AG09309 (cell line): ENCODE results near the gene ABI1.

ENCODE experiments used
- DNase-seq: peaks from one replicate; pipeline ENCODE4 v3.0.0-alpha.2; 2010; ENCODE audit warnings: low read depth
- H3K4me3 ChIP-seq: 2 replicates; pipeline ENCODE4 v1.5.1; 2011; ENCODE audit warnings: mild to moderate bottlenecking, low read depth, low read length, moderate library complexity; ENCODE audit not compliant: control insufficient read depth
- TF ChIP-seq, protein P1 (sequence below): IDR thresholded peaks from 2 replicates; pipeline ENCODE4 v1.5.1; 2011; ENCODE audit warnings: mild to moderate bottlenecking, low read depth, low read length, inconsistent platforms; ENCODE audit not compliant: insufficient read depth, control insufficient read depth; ENCODE audit errors: missing control alignments

ABI1 gene

DNA sequence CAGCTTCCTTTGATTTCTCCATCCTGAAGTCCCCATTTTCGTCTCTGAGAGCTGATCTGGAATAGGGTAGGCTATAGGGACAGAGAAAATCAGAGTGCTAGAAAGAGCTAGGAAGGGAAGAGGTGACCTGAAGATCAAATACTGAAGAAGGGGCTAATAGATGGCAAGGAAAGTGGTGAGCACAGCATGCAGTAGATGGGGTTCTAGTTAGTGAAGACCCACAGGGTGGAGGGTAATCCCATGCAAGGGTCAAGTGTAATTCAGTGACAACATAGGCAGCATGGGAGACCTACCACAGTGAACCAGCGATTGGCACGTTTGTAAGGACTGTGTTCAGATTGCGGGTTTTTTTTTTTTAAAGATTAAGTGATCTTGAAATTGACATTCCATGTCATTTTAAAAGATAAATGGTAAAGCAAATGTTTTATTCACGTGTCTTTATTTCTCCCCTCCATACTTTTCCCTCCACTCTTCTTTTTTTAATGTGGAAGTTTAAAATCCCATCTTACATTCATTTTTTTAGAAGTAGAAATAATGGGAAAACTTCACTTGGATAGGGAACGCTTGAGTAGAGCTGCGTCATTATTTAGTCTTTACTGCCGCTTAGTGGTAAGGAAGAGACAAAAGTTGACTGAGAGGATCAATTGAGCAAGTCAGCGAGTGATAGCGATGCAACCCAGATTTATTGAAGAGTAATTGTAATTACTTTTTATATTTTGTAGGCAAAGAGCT is 21.0 kb upstream of the ABI1 start:
- H3K4me3 ChIP-seq, result no peak overlapping the region
- DNase-seq, result peak; percentile 38
- TF ChIP-seq, protein P1, sequence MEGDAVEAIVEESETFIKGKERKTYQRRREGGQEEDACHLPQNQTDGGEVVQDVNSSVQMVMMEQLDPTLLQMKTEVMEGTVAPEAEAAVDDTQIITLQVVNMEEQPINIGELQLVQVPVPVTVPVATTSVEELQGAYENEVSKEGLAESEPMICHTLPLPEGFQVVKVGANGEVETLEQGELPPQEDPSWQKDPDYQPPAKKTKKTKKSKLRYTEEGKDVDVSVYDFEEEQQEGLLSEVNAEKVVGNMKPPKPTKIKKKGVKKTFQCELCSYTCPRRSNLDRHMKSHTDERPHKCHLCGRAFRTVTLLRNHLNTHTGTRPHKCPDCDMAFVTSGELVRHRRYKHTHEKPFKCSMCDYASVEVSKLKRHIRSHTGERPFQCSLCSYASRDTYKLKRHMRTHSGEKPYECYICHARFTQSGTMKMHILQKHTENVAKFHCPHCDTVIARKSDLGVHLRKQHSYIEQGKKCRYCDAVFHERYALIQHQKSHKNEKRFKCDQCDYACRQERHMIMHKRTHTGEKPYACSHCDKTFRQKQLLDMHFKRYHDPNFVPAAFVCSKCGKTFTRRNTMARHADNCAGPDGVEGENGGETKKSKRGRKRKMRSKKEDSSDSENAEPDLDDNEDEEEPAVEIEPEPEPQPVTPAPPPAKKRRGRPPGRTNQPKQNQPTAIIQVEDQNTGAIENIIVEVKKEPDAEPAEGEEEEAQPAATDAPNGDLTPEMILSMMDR, result peak; percentile 83

DNA sequence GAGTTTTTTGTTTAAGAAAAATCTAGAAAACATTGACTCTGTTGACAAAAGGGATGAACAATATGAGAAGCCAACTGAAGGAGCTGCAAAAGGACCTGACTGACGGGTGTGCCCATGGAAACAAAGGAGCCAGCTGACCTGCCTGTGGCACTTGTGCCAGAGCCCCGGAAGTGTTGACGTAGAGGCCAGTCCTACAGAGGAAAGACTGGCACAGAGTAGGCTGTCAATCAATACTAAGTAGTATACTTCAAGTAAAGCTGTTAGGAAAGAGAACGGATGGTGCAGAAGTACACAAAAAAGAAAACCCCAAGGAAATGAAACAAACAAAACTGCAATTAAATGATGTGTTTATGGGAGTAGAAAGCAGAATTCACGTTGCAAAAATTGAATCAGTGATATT is 19.0 kb upstream of the ABI1 start:
- H3K4me3 ChIP-seq, result no peak overlapping the region
- TF ChIP-seq, protein P1, result no peak
- no peak for DNase-seq

DNA sequence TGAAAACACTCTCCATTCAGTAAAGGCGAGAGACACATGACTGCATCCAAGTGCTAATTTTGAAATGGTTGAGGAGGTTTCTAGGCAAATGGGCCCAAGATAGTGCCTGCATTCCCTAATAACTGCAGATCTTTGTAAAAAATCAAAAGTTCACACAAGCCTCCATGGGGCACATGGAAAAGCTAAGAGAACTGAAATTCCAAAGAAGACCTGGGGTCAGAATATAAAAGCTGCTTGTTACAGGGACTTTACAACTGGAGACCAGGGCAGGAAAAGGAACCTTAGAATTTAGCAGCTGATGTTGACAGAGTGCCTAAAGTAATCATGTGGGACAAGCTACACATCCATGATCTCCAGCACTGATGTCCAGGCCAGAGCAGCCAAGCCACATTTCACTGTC is 10.0 kb upstream of the ABI1 start:
- no peak overlapping the region for H3K4me3 ChIP-seq
- TF ChIP-seq, protein P1, result no peak
- no peak for DNase-seq

DNA sequence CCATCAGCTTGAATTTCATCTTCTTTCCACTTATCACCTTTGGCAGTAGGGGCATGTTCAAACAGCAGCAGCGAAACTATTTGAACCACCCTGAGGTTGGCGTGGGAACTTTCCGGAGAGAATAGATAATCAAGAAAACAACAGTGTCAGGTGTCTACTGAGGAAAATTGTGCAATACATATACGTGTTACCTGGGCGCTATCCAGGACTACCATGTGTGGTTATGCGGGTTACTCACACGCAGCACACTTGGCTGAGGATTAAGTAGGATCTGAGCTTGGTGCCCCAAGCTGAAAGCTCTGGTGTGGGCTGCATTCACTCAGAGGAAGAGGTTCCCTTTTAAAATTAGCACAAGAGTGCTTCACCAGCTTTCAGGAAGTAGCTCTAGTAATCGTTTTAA is 8.8 kb upstream of the ABI1 start:
- no peak overlapping the region for H3K4me3 ChIP-seq
- DNase-seq, result no peak
- TF ChIP-seq, protein P1, result no peak

DNA sequence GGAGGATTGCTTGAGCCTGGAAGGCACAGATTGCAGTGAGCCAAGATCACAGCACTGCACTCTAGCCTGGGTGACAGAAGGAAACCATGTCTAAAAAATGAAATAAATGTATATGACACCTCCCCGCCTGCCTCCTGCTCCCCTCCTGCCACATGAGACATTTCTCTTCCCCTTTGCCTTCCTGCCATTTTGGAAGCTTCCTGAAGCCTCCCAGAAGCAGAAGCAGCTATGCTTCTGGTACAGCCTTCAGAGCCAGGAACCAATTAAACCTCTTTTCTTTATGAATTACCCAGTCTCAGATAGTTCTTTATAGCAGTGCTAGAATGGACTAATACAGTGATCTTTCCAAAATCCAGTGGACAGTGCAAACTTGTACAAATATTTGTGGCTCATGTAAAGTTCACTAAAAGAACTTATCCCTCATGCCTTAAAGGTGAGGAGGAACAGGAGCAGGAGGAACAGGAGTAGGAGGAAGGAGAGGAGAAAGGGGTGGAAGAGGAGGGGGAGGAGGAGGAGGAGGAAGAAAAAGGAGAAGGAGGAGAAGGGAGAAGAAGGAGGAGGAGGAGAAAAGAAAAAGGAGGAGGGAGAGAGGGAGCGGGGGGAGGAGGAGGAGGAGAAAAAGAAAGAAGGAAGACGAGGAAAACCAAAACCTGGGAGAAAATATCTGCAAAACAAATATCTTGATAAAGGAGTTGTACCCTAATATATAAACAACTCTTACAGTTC is 2.8 kb upstream of the ABI1 start:
- TF ChIP-seq, protein P1, result no peak
- H3K4me3 ChIP-seq, result no peak overlapping the region
- no peak for DNase-seq

DNA sequence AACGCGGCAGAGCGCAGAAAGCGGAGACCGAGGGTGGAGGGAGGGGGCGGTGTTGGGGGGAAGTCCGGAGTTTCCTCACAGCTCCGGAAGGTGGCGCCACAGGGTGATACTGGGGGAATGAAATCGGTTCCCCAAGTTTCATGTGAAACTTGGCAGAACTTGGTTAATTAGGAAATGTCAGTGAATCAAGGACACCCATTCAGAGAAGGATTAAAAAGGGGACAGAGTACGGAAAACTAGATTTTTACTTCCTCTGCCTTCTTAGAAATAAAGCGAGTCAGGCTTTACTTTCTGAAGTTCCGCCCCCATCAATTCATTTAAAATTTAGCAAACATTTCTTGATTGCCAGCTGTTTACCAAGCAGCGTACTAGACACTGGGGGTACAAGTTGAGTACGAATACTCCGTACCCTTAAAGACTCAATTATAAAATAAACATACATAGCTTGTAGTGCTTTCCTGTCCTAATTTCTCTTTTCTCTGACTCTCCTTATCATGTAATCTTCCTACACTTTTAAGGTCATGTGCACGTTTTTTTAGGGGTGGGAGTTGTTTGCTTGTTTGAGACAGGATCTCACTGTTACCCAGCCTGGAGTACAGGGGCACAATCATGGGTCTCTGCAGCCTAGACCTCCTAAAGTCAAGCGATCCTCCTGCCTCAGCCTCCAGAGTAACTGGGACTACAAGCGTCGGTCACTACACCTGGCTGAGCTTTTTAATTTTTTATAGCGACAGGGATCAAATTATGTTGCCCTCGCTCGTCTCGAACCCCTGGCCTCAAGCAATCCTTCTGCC is 644 bp upstream of the ABI1 start:
- DNase-seq, result no peak
- TF ChIP-seq, protein P1, result peak; percentile 67
- H3K4me3 ChIP-seq, result no peak overlapping the region
